Measurements from ENCODE around the gene CCDC183.

Gene CCDC183

DNA sequence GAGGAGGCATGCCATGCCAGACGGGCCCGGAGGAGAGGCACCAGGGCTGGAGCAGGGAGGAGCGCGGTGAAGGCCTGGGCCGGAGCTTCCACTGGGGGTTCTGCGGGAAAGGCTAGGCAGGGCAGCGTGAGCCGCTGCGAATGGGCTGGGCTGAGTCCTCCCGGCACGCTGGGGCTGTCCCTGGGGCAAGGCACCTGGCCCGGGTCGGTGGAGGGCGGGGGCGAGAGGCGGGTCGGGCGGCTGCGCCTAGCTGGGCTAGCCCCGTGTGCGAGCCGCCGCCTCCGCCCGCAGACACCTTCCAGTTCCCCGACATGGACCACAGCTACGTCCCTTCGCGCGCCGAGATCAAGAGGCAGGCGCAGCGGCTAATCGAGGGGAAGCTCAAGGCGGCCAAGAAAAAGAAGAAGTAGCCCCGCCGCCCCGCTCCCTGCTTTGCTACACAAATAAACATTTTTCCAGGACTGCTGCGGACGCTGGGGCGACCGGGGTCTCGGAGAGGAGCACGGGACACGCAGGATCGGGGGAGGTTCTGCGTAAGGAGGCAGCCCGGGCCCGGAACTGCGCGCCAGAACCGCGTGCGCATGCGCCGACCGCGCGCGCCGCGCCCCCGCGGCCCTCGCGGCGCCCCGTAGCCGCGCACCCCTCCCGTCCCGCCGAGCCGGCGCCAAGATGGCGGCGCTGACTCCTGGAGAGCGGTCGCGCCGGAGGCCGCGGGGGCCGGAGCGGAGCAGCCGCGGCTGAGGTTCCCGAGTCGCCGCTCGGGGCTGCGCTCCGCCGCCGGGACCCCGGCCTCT, 11.3 kb downstream of the CCDC183 start, which contains the start of gene RABL6:
Gene RABL6 (plus strand): TSS at position 668 of the 794 bp plus-strand sequence. CDS start 249 bp downstream, outside the sequence.
- H3K9ac ChIP-seq (ENCODE audit: low read depth in 1 of 2, low read length in 2 of 2), result peak within 1 kb of the TSS; percentile 74 to 84

DNA sequence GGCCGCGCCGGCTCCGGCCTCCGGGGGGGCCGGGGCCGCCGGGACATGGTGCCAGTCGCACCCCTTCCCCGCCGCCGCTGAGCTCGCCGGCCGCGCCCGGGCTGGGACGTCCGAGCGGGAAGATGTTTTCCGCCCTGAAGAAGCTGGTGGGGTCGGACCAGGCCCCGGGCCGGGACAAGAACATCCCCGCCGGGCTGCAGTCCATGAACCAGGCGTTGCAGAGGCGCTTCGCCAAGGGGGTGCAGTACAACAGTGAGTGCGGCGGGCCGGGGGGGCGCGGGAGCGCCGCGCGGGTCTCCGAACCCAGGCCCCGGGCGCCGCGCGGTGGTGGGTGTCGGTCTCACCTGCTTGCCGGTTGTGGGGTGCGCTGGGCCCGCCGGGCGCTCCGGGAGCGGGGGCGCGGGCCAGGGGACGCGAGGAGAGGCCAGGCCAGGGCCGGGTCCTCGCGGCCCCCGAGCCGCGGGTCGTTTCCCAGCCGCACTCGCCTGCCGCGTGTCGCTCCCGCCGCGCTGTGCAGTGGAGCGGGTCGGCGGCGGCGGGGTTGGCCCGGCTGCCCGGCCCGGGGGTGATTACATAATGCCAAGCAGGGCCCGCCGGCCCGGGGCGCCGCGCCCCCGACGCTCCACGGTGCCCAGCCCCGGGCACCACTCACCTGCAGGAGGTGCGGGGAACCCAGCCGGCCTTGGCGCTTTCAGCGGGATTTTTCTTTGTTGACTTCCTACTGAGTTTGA, 12.1 kb downstream of the CCDC183 start:
- H3K9ac ChIP-seq (ENCODE audit: low read depth in 1 of 2, low read length in 2 of 2), result peak overlapping the region; percentile 74 to 84
- H3K4me3 ChIP-seq (ENCODE audit: low read length in 2 of 2), result peak overlapping the region; percentile 70 to 75
- H3K36me3 ChIP-seq (ENCODE audit: control insufficient read depth in 2 of 2, insufficient read depth in 2 of 2, low read length in 2 of 2), result peaks cover 0 to 12% of the 10 kb centered on the region in 2 donors
- H3K27me3 ChIP-seq (ENCODE audit: control insufficient read depth in 2 of 2, insufficient read depth in 2 of 2, low read length in 2 of 2), result no peaks in the 10 kb centered on the region
- peaks cover 24 to 26% of the 10 kb centered on the region in 2 donors for H3K4me1 ChIP-seq (ENCODE audit: control insufficient read depth in 2 of 2, insufficient read depth in 2 of 2, low read length in 2 of 2)
- no peaks in the 10 kb centered on the region for H3K9me3 ChIP-seq (ENCODE audit: control insufficient read depth in 2 of 2, low read length in 2 of 2)
- H3K27ac ChIP-seq (ENCODE audit: low read depth in 2 of 2, low read length in 2 of 2), result peak overlapping the region; percentile 63 to 91

More for the DNA sequence above, 11.3 kb downstream of the CCDC183 start, which contains the start of gene RABL6:
- H3K36me3 ChIP-seq (ENCODE audit: control insufficient read depth in 2 of 2, insufficient read depth in 2 of 2, low read length in 2 of 2), result peaks cover 0 to 4% of the 10 kb centered on the region in 2 donors
- peak within 1 kb of the TSS; percentile 89 to 91 for H3K27ac ChIP-seq (ENCODE audit: low read depth in 2 of 2, low read length in 2 of 2)
- no peaks in the 10 kb centered on the region for H3K27me3 ChIP-seq (ENCODE audit: control insufficient read depth in 2 of 2, insufficient read depth in 2 of 2, low read length in 2 of 2)
- peaks cover 24 to 26% of the 10 kb centered on the region in 2 donors for H3K4me1 ChIP-seq (ENCODE audit: control insufficient read depth in 2 of 2, insufficient read depth in 2 of 2, low read length in 2 of 2)
- H3K4me3 ChIP-seq (ENCODE audit: low read length in 2 of 2), result peak within 1 kb of the TSS; percentile 70 to 75
- no peaks in the 10 kb centered on the region for H3K9me3 ChIP-seq (ENCODE audit: control insufficient read depth in 2 of 2, low read length in 2 of 2)

DNA sequence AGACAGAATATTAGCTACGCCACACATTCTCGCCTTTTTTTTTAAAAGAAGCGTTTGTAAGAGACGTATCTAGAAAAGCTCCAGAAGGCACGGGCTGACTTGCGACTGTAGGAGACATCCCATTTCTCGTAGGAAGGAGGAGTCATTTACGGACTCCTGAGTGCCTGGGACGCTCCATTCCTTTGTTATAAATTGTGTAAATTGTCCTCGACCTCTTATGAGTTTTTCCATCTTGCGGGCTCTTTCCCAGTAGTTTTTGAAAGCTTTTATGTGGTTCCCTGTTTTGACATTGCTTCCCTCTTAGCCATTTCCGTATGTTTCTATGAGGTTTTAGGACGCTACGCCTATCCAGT, 12.6 kb downstream of the CCDC183 start:
- no peaks in the 10 kb centered on the region for H3K9me3 ChIP-seq (ENCODE audit: control insufficient read depth in 2 of 2, low read length in 2 of 2)
- peak overlapping the region; percentile 74 to 84 for H3K9ac ChIP-seq (ENCODE audit: low read depth in 1 of 2, low read length in 2 of 2)
- H3K4me3 ChIP-seq (ENCODE audit: low read length in 2 of 2), result peak overlapping the region; percentile 70 to 75
- H3K4me1 ChIP-seq (ENCODE audit: control insufficient read depth in 2 of 2, insufficient read depth in 2 of 2, low read length in 2 of 2), result peaks cover 24 to 26% of the 10 kb centered on the region in 2 donors
- peaks cover 0 to 12% of the 10 kb centered on the region in 2 donors for H3K36me3 ChIP-seq (ENCODE audit: control insufficient read depth in 2 of 2, insufficient read depth in 2 of 2, low read length in 2 of 2)
- peak overlapping the region; percentile 38 to 91 for H3K27ac ChIP-seq (ENCODE audit: low read depth in 2 of 2, low read length in 2 of 2)
- no peaks in the 10 kb centered on the region for H3K27me3 ChIP-seq (ENCODE audit: control insufficient read depth in 2 of 2, insufficient read depth in 2 of 2, low read length in 2 of 2)

DNA sequence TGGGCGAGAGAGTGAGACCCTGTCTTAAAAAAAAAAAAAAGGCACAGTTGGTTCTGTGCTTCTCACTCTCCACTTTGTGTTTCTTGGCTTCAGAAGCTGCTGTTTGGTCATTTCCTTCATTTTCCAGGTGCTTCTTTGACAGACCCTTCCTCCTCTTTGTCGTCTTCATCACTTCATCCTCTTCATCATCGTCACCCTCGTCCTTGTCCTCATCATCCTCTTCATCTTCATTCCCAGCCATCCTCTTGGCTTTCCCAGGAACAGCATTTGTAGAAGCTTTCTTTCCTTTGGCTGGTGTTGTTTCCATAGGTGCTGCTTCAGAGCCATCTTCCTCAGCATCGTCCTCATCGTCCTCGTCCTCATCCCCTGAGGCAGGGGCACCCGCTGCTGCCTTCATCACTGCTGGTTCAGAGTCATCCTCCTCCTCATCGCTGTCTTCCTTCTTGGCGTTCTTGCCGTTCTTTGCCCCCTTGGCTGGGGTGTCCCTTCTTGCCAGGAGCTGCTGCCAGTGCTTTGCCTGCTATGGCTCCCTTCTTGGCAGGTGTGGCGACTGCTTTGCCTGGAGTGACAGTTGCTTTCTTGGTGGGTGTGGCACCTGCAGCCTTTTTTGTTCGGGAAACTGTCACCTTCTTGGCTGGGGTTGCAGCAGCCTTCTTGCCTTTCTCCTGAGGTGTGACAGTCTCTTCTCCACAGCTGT, 18.7 kb downstream of the CCDC183 start:
- Histone ChIP-seq H3K9ac (ENCODE audit: low read depth in 1 of 2, low read length in 2 of 2) (no peak overlapping the region), H3K4me1 (ENCODE audit: control insufficient read depth in 2 of 2, insufficient read depth in 2 of 2, low read length in 2 of 2) (peaks cover 4% of the 10 kb centered on the region in 2 donors), H3K4me3 (ENCODE audit: low read length in 2 of 2) (no peak overlapping the region), H3K27ac (ENCODE audit: low read depth in 2 of 2, low read length in 2 of 2) (no peak overlapping the region), H3K36me3 (ENCODE audit: control insufficient read depth in 2 of 2, insufficient read depth in 2 of 2, low read length in 2 of 2) (peaks cover 4 to 16% of the 10 kb centered on the region in 2 donors), H3K27me3 (ENCODE audit: control insufficient read depth in 2 of 2, insufficient read depth in 2 of 2, low read length in 2 of 2) (no peaks in the 10 kb centered on the region), H3K9me3 (ENCODE audit: control insufficient read depth in 2 of 2, low read length in 2 of 2) (no peaks in the 10 kb centered on the region)

DNA sequence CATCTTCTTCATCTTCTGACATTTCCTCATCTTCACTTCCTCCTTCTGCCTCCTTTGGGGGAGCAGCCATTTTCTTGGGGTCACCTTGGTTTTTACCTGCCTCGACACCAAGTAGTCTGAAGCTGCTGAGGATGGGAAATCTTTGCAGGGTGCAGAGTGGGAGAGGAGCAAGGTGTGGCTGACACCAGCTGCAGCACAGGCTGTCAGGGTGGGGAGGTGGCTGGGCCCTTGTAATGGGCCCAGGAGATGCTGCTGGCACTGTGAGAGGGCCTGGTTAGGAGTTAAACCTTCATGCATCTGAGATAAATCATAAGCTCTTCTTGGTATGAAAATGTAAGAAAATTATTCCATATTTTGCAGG, 19.3 kb downstream of the CCDC183 start:
- Histone ChIP-seq H3K36me3 (ENCODE audit: control insufficient read depth in 2 of 2, insufficient read depth in 2 of 2, low read length in 2 of 2) (peaks cover 4 to 16% of the 10 kb centered on the region in 2 donors), H3K9ac (ENCODE audit: low read depth in 1 of 2, low read length in 2 of 2) (no peak overlapping the region), H3K4me1 (ENCODE audit: control insufficient read depth in 2 of 2, insufficient read depth in 2 of 2, low read length in 2 of 2) (peaks cover 0 to under 1% of the 10 kb centered on the region in 2 donors)

GRCh38 chr9:136820971-136821825, 25.1 kb downstream of the CCDC183 start:
- Histone ChIP-seq H3K4me3 (ENCODE audit: low read length in 2 of 2) (no peak overlapping the region), H3K36me3 (ENCODE audit: control insufficient read depth in 2 of 2, insufficient read depth in 2 of 2, low read length in 2 of 2) (peaks cover 15 to 29% of the 10 kb centered on the region in 2 donors), H3K9ac (ENCODE audit: low read depth in 1 of 2, low read length in 2 of 2) (peak overlapping the region in 1 of 2 donors; percentile 38), H3K27me3 (ENCODE audit: control insufficient read depth in 2 of 2, insufficient read depth in 2 of 2, low read length in 2 of 2) (no peaks in the 10 kb centered on the region), H3K9me3 (ENCODE audit: control insufficient read depth in 2 of 2, low read length in 2 of 2) (no peaks in the 10 kb centered on the region), H3K27ac (ENCODE audit: low read depth in 2 of 2, low read length in 2 of 2) (no peak overlapping the region), H3K4me1 (ENCODE audit: control insufficient read depth in 2 of 2, insufficient read depth in 2 of 2, low read length in 2 of 2) (no peaks in the 10 kb centered on the region)

More for the DNA sequence above, 19.3 kb downstream of the CCDC183 start:
- Histone ChIP-seq H3K27ac (ENCODE audit: low read depth in 2 of 2, low read length in 2 of 2) (no peak overlapping the region), H3K27me3 (ENCODE audit: control insufficient read depth in 2 of 2, insufficient read depth in 2 of 2, low read length in 2 of 2) (no peaks in the 10 kb centered on the region), H3K9me3 (ENCODE audit: control insufficient read depth in 2 of 2, low read length in 2 of 2) (no peaks in the 10 kb centered on the region), H3K4me3 (ENCODE audit: low read length in 2 of 2) (no peak overlapping the region)

GRCh38 chr9:136821826-136822544, 25.8 kb downstream of the CCDC183 start:
- Histone ChIP-seq H3K9ac (ENCODE audit: low read depth in 1 of 2, low read length in 2 of 2) (no peak overlapping the region), H3K4me3 (ENCODE audit: low read length in 2 of 2) (no peak overlapping the region), H3K4me1 (ENCODE audit: control insufficient read depth in 2 of 2, insufficient read depth in 2 of 2, low read length in 2 of 2) (no peaks in the 10 kb centered on the region), H3K36me3 (ENCODE audit: control insufficient read depth in 2 of 2, insufficient read depth in 2 of 2, low read length in 2 of 2) (peaks cover 23 to 30% of the 10 kb centered on the region in 2 donors), H3K27me3 (ENCODE audit: control insufficient read depth in 2 of 2, insufficient read depth in 2 of 2, low read length in 2 of 2) (no peaks in the 10 kb centered on the region), H3K9me3 (ENCODE audit: control insufficient read depth in 2 of 2, low read length in 2 of 2) (no peaks in the 10 kb centered on the region), H3K27ac (ENCODE audit: low read depth in 2 of 2, low read length in 2 of 2) (no peak overlapping the region)

- H3K27ac ChIP-seq (ENCODE audit: low read depth in 2 of 2, low read length in 2 of 2), result no peak overlapping the region
Measured at GRCh38 chr9:136823136-136824046, 27.3 kb downstream of the CCDC183 start.

More at GRCh38 chr9:136823136-136824046, 27.3 kb downstream of the CCDC183 start:
- Histone ChIP-seq H3K9ac (ENCODE audit: low read depth in 1 of 2, low read length in 2 of 2) (no peak overlapping the region), H3K9me3 (ENCODE audit: control insufficient read depth in 2 of 2, low read length in 2 of 2) (no peaks in the 10 kb centered on the region), H3K36me3 (ENCODE audit: control insufficient read depth in 2 of 2, insufficient read depth in 2 of 2, low read length in 2 of 2) (peaks cover 27 to 33% of the 10 kb centered on the region in 2 donors), H3K4me1 (ENCODE audit: control insufficient read depth in 2 of 2, insufficient read depth in 2 of 2, low read length in 2 of 2) (no peaks in the 10 kb centered on the region), H3K27me3 (ENCODE audit: control insufficient read depth in 2 of 2, insufficient read depth in 2 of 2, low read length in 2 of 2) (no peaks in the 10 kb centered on the region), H3K4me3 (ENCODE audit: low read length in 2 of 2) (no peak overlapping the region)
